Activated T-cell treated with anti-CD3 and anti-CD28 coated beads, Interleukin-2, amount 50 U/mL, for 4 hours (primary cell): ENCODE measurements around the gene BTF3L4. TPM values are rescaled to one million over a fixed set of nuclear protein-coding genes. Genes with fewer than 3 reads are reported as not detected.
"Not testable (repeated sequence)": the region's sequence is repeated elsewhere in the genome, so short reads cannot be mapped to it uniquely, and the experiment has no call there.

Experiments
- ATAC-seq, 2 donors: fragments of 200-7000 bp; cut with Tn5 transposase; one replicate each; pipeline ENCODE4 v1.10.0; 2021
- DNase-seq: peaks from one replicate; pipeline ENCODE4 v3.0.0-alpha.2; 2020
- H3K27me3 Mint-ChIP-seq: one replicate; pipeline ENCODE4 v1.8.0; 2021; ENCODE audit warnings: low read depth, mixed read lengths
- H3K36me3 Mint-ChIP-seq: one replicate; pipeline ENCODE4 v1.8.0; 2022; ENCODE audit warnings: mixed read lengths; ENCODE audit not compliant: insufficient read depth
- H3K4me1 Mint-ChIP-seq: one replicate; pipeline ENCODE4 v1.8.0; 2021; ENCODE audit warnings: low read depth, mixed read lengths
- H3K4me3 Mint-ChIP-seq: one replicate; pipeline ENCODE4 v1.8.0; 2021; ENCODE audit warnings: mild to moderate bottlenecking, moderate library complexity, mixed read lengths
- H3K9me3 Mint-ChIP-seq: one replicate; pipeline ENCODE4 v1.8.0; 2021; ENCODE audit warnings: mixed read lengths
- total RNA-seq, 3 donors: library from RNA; stranded (reverse); gene quantifications; one replicate each; pipeline ENCODE4 v1.2.1, GENCODE V29; 2021

BTF3L4 gene
- total RNA-seq, 3 donors from 2014 or later, result 48.9 to 52.7 (median 51.4) TPM

- no peaks in the 10 kb centered on the region for H3K9me3 Mint-ChIP-seq
- H3K27me3 Mint-ChIP-seq, result no peaks in the 10 kb centered on the region
- peaks cover 17% of the 10 kb centered on the region for H3K36me3 Mint-ChIP-seq
- DNase-seq (no peak), ATAC-seq (no peak)
- H3K4me1 Mint-ChIP-seq, result peaks cover 9% of the 10 kb centered on the region
- no peak overlapping the region for H3K4me3 Mint-ChIP-seq
These were observed 14.4 kb upstream of the BTF3L4 start for GRCh38 chr1:52041551-52042185.

GRCh38 chr1:52045236-52045635 lies 10.9 kb upstream of the BTF3L4 start:
- H3K4me3 Mint-ChIP-seq, result no peak overlapping the region
- H3K4me1 Mint-ChIP-seq, result peaks cover 9% of the 10 kb centered on the region
- DNase-seq, result no peak
- H3K9me3 Mint-ChIP-seq, result no peaks in the 10 kb centered on the region
- no peaks in the 10 kb centered on the region for H3K27me3 Mint-ChIP-seq
- ATAC-seq, result no peak
- H3K36me3 Mint-ChIP-seq, result peaks cover 25% of the 10 kb centered on the region

- not testable (repeated sequence) for H3K27me3 Mint-ChIP-seq, H3K9me3 Mint-ChIP-seq, H3K4me3 Mint-ChIP-seq, ATAC-seq, DNase-seq, H3K4me1 Mint-ChIP-seq
- H3K36me3 Mint-ChIP-seq, result peaks cover 25% of the 10 kb centered on the region
These were observed 10.4 kb upstream of the BTF3L4 start for GRCh38 chr1:52045666-52046195.

GRCh38 chr1:52049337-52049736 lies 6.8 kb upstream of the BTF3L4 start:
- H3K27me3 Mint-ChIP-seq, DNase-seq, H3K4me3 Mint-ChIP-seq, H3K9me3 Mint-ChIP-seq, ATAC-seq: not testable (repeated sequence)
- peaks cover 27% of the 10 kb centered on the region for H3K36me3 Mint-ChIP-seq
- peaks cover 25% of the 10 kb centered on the region for H3K4me1 Mint-ChIP-seq

GRCh38 chr1:52053862-52054261 lies 2.2 kb upstream of the BTF3L4 start:
- peaks cover 42% of the 10 kb centered on the region for H3K4me1 Mint-ChIP-seq
- ATAC-seq (no peak), DNase-seq (no peak)
- peak overlapping the region; percentile 97 for H3K4me3 Mint-ChIP-seq
- H3K9me3 Mint-ChIP-seq, result no peaks in the 10 kb centered on the region
- H3K36me3 Mint-ChIP-seq, result peaks cover 19% of the 10 kb centered on the region
- H3K27me3 Mint-ChIP-seq, result no peaks in the 10 kb centered on the region

- no peak for DNase-seq
- H3K4me1 Mint-ChIP-seq, result peaks cover 47% of the 10 kb centered on the region
- H3K27me3 Mint-ChIP-seq, result no peaks in the 10 kb centered on the region
- H3K9me3 Mint-ChIP-seq, result no peaks in the 10 kb centered on the region
- ATAC-seq, result no peak
- peaks cover 23% of the 10 kb centered on the region for H3K36me3 Mint-ChIP-seq
- peak overlapping the region; percentile 97 for H3K4me3 Mint-ChIP-seq
These were observed 1.5 kb upstream of the BTF3L4 start for GRCh38 chr1:52054496-52055065.

- ATAC-seq (peak; percentile 29 to 38), DNase-seq (peak; percentile 50)
- no peaks in the 10 kb centered on the region for H3K9me3 Mint-ChIP-seq
- peaks cover 51% of the 10 kb centered on the region for H3K4me1 Mint-ChIP-seq
- peak within 1 kb of the TSS; percentile 97 for H3K4me3 Mint-ChIP-seq
- H3K27me3 Mint-ChIP-seq, result no peaks in the 10 kb centered on the region
- peaks cover 23% of the 10 kb centered on the region for H3K36me3 Mint-ChIP-seq
These were observed 829 bp upstream of the BTF3L4 start, which contains the start of gene TXNDC12 for GRCh38 chr1:52055066-52055865. TXNDC12 (minus strand) TSS chr1:52055191; CDS start chr1:52055096, 95 bp downstream.

- DNase-seq (no peak), ATAC-seq (no peak)
- peaks cover 28% of the 10 kb centered on the region for H3K36me3 Mint-ChIP-seq
- peaks cover 53% of the 10 kb centered on the region for H3K4me1 Mint-ChIP-seq
- no peaks in the 10 kb centered on the region for H3K27me3 Mint-ChIP-seq
- peak overlapping the region; percentile 97 for H3K4me3 Mint-ChIP-seq
- no peaks in the 10 kb centered on the region for H3K9me3 Mint-ChIP-seq
These were observed 281 bp upstream of the BTF3L4 start for GRCh38 chr1:52055866-52056162.

GRCh38 chr1:52056937-52057231 lies 789 bp downstream of the BTF3L4 start:
- H3K9me3 Mint-ChIP-seq, result no peaks in the 10 kb centered on the region
- peaks cover 51% of the 10 kb centered on the region for H3K4me1 Mint-ChIP-seq
- no peak for DNase-seq
- peaks cover 32% of the 10 kb centered on the region for H3K36me3 Mint-ChIP-seq
- no peak for ATAC-seq
- no peaks in the 10 kb centered on the region for H3K27me3 Mint-ChIP-seq
- peak overlapping the region; percentile 97 for H3K4me3 Mint-ChIP-seq

- Mint-ChIP-seq H3K9me3 (no peaks in the 10 kb centered on the region), H3K36me3 (peaks cover 29% of the 10 kb centered on the region), H3K27me3 (no peaks in the 10 kb centered on the region), H3K4me3 (peak overlapping the region; percentile 97), H3K4me1 (peaks cover 50% of the 10 kb centered on the region)
- no peak for ATAC-seq
- DNase-seq, result no peak
These were observed 1.2 kb downstream of the BTF3L4 start for GRCh38 chr1:52057255-52057654.

GRCh38 chr1:52057876-52058415 lies 1.9 kb downstream of the BTF3L4 start:
- Mint-ChIP-seq H3K36me3 (peaks cover 26% of the 10 kb centered on the region), H3K9me3 (no peaks in the 10 kb centered on the region), H3K4me3 (peak overlapping the region; percentile 97), H3K4me1 (peaks cover 46% of the 10 kb centered on the region), H3K27me3 (no peaks in the 10 kb centered on the region)
- no peak for ATAC-seq
- no peak for DNase-seq

- no peak for ATAC-seq
- Mint-ChIP-seq H3K27me3 (no peaks in the 10 kb centered on the region), H3K9me3 (no peaks in the 10 kb centered on the region), H3K4me1 (peaks cover 40% of the 10 kb centered on the region), H3K4me3 (peak overlapping the region; percentile 35), H3K36me3 (peaks cover 36% of the 10 kb centered on the region)
- no peak for DNase-seq
These were observed 3.2 kb downstream of the BTF3L4 start for GRCh38 chr1:52059321-52059720.

- peaks cover 38% of the 10 kb centered on the region for H3K4me1 Mint-ChIP-seq
- ATAC-seq, result no peak
These were observed 3.8 kb downstream of the BTF3L4 start for GRCh38 chr1:52059888-52060287.

GRCh38 chr1:52060822-52061221 lies 4.7 kb downstream of the BTF3L4 start:
- peaks cover 38% of the 10 kb centered on the region for H3K4me1 Mint-ChIP-seq
- no peak for ATAC-seq
- H3K9me3 Mint-ChIP-seq, result no peaks in the 10 kb centered on the region
- peaks cover 36% of the 10 kb centered on the region for H3K36me3 Mint-ChIP-seq
- no peaks in the 10 kb centered on the region for H3K27me3 Mint-ChIP-seq
- H3K4me3 Mint-ChIP-seq, result no peak overlapping the region
- DNase-seq, result no peak

More at GRCh38 chr1:52059888-52060287, 3.8 kb downstream of the BTF3L4 start:
- DNase-seq, result no peak
- Mint-ChIP-seq H3K36me3 (peaks cover 36% of the 10 kb centered on the region), H3K9me3 (no peaks in the 10 kb centered on the region), H3K27me3 (no peaks in the 10 kb centered on the region), H3K4me3 (no peak overlapping the region)
